GM12878 (cell line): ENCODE data around the gene TAPBP. TPM values are rescaled to one million over a fixed set of nuclear protein-coding genes. Genes with fewer than 3 reads are reported as not detected.
A peak's percentile ranks its signal among the peaks of the same experiment; 100 is the strongest.

ENCODE experiments used
- ATAC-seq: fragments of 200-7000 bp; cut with Tn5 transposase; 3 replicates; pipeline ENCODE4 v1.9.1; 2020; ENCODE audit warnings: mild to moderate bottlenecking, moderate library complexity
- BruUV-seq: library from RNA; stranded (reverse); fragments of 400-500 nt; replicated peaks from 2 replicates; lab custom pipeline; 2021; lab: Mats Ljungman, UMichigan
- CTCF ChIA-PET: fragments of 300-600 bp; sonication (Branson Sonifier 250); formaldehyde crosslinking; extraction: SDS; loops from one replicate; lab custom pipeline; 2021; ENCODE audit warnings: inconsistent platforms; lab: Yijun Ruan, JAX
- POLR2A ChIA-PET: fragments of 350-600 bp; formaldehyde crosslinking; extraction: SDS; loops from one replicate; lab custom pipeline; 2021; ENCODE audit warnings: inconsistent platforms; lab: Charles Lee
- RAD21 ChIA-PET: fragments of 300-600 bp; sonication (Branson Sonifier 250); formaldehyde crosslinking; loops from one replicate; lab custom pipeline; 2023; ENCODE audit warnings: antibody characterized with exemption; ENCODE audit not compliant: unreplicated experiment; lab: Charles Lee
- SMC1A ChIA-PET: fragments of 300-600 bp; sonication (Branson Sonifier 250); formaldehyde crosslinking; loops from one replicate; lab custom pipeline; 2023; ENCODE audit not compliant: unreplicated experiment, uncharacterized antibody; lab: Charles Lee
- DNase-seq: peaks from one replicate; pipeline ENCODE4 v3.0.0-alpha.2; 2011; ENCODE audit warnings: low read depth, low spot score
- FAIRE-seq: peaks from 3 replicates; lab custom pipeline; 2011; peaks lifted over from hg19 to GRCh38; lab: Jason Lieb, UNC
- H2AFZ ChIP-seq: 2 replicates; pipeline ENCODE4 v1.6.0; 2011; ENCODE audit warnings: low read depth, low read length, control low read depth; ENCODE audit not compliant: control insufficient read depth
- H3K27ac ChIP-seq: 2 replicates; pipeline ENCODE4 v1.5.1; 2011; ENCODE audit warnings: control low read depth; ENCODE audit not compliant: control insufficient read depth, insufficient read depth
- H3K27me3 ChIP-seq, 2 experiments: replicated peaks in 1 of 2; 2 replicates each; pipeline versions ENCODE4 v1.6.0 to v1.6.1; 2011; ENCODE audit warnings: low read length in 1 of 2; ENCODE audit not compliant: control insufficient read depth in 2 of 2, insufficient read depth in 2 of 2
- H3K36me3 ChIP-seq, 2 experiments: 2 replicates each; pipeline ENCODE4 v1.5.1; 2011; ENCODE audit warnings: low read length in 1 of 2; ENCODE audit not compliant: control insufficient read depth in 2 of 2, insufficient read depth in 2 of 2
- H3K4me1 ChIP-seq: 2 replicates; pipeline ENCODE4 v1.6.1; 2011; ENCODE audit warnings: mild to moderate bottlenecking, low read length, moderate library complexity, mixed read lengths; ENCODE audit not compliant: control insufficient read depth, insufficient read depth
- H3K4me2 ChIP-seq: 2 replicates; pipeline ENCODE4 v1.6.0; 2011; ENCODE audit warnings: control low read depth; ENCODE audit not compliant: control insufficient read depth, insufficient read depth
- H3K4me3 ChIP-seq: fragments of 200-600 bp; sonication (generic); 2 replicates; pipeline ENCODE4 v1.5.1; 2016
- H3K79me2 ChIP-seq: 2 replicates; pipeline ENCODE4 v1.6.0; 2011; ENCODE audit warnings: low read length; ENCODE audit not compliant: control insufficient read depth, insufficient read depth
- H3K9ac ChIP-seq: 2 replicates; pipeline ENCODE4 v1.8.0; 2011; ENCODE audit warnings: low read length, control low read depth, mixed read lengths; ENCODE audit not compliant: control insufficient read depth, insufficient read depth
- H3K9me3 ChIP-seq: replicated peaks from 3 replicates; pipeline ENCODE4 v1.5.1; 2011; ENCODE audit warnings: mild to moderate bottlenecking, low read length; ENCODE audit not compliant: control insufficient read depth, insufficient read depth
- H4K20me1 ChIP-seq: 2 replicates; pipeline ENCODE4 v1.6.0; 2011; ENCODE audit not compliant: control insufficient read depth, insufficient read depth
- BACH1 ChIP-seq: fragments of 450-650 bp; IDR thresholded peaks from 2 replicates; pipeline ENCODE4 v1.6.1; 2017; ENCODE audit warnings: mild to moderate bottlenecking, borderline replicate concordance
- BHLHE40 ChIP-seq, 2 experiments: fragments of 450-650 bp in 1 of 2; IDR thresholded peaks; 2 replicates each; pipeline ENCODE4 v1.6.1; 2011 to 2017; ENCODE audit warnings: low read depth in 2 of 2, borderline replicate concordance in 1 of 2, improper control_type of control experiment in 1 of 2, low read length in 1 of 2, mild to moderate bottlenecking in 1 of 2
- CREM ChIP-seq: IDR thresholded peaks from 2 replicates; pipeline ENCODE4 v1.6.1; 2014; ENCODE audit warnings: antibody characterized with exemption, low read depth
- RAD51 ChIP-seq: fragments of 450-650 bp; IDR thresholded peaks from 2 replicates; pipeline ENCODE4 v1.6.1; 2016; ENCODE audit warnings: moderate library complexity, mild to moderate bottlenecking, inconsistent platforms
- RUNX3 ChIP-seq: IDR thresholded peaks from 2 replicates; pipeline ENCODE4 v1.6.1; 2012; ENCODE audit warnings: low read length, inconsistent platforms
- SIN3A ChIP-seq: IDR thresholded peaks from 2 replicates; pipeline ENCODE4 v1.6.1; 2012; ENCODE audit warnings: low read depth, low read length, improper control_type of control experiment
- SP1 ChIP-seq: IDR thresholded peaks from one replicate; pipeline ENCODE4 v1.6.1; 2011; ENCODE audit warnings: low read depth, low read length
- TCF7 ChIP-seq: IDR thresholded peaks from 2 replicates; pipeline ENCODE4 v1.6.1; 2014; ENCODE audit warnings: antibody characterized with exemption, borderline replicate concordance
- ZNF384 ChIP-seq: IDR thresholded peaks from 2 replicates; pipeline ENCODE4 v1.6.1; 2012; ENCODE audit warnings: low read depth, mild to moderate bottlenecking, low read length, improper control_type of control experiment, borderline replicate concordance
- WGBS: methylation state at CpG from one replicate; pipeline ENCODE4 v1.1.6; 2016; ENCODE audit warnings: low lambda C conversion rate; ENCODE audit not compliant: insufficient replicate concordance, insufficient coverage; ENCODE audit errors: missing lambda C conversion rate; 5-methylcytosine and 5-hydroxymethylcytosine counted together
- in situ Hi-C: fragments of 300-500 bp; cut with MboI; formaldehyde crosslinking; loops from 9 replicates; pipeline ENCODE4 v1.14.3; 2018; ENCODE audit warnings: mixed read lengths
- intact Hi-C: fragments of 100-400 bp; cut with micrococcal nuclease; formaldehyde crosslinking; loops from one replicate; pipeline ENCODE4 v1.14.2; 2022; ENCODE audit not compliant: unreplicated experiment
- polyA plus RNA-seq, 11 experiments: library from polyadenylated mRNA; depleted of rRNA in 4 of 11; unstranded in 6 of 11; stranded (reverse) in 5 of 11; fragments of >200 nt; fragmentation: Nextera tagmentation in 4 of 11; fragmentation: Illumina TruSeq in 1 of 11; extraction: Ambion mirVana in 4 of 11; extraction: Trizol in 1 of 11; gene quantifications; 1 replicate in 1 of 11; 2 replicates in 10 of 11; pipeline versions ENCODE4 v1.2.1 to v1.2.3, GENCODE V29; 2011 to 2016; ENCODE audit warnings: inconsistent platforms in 2 of 11, missing spikeins in 2 of 11, low read depth in 1 of 11
- total RNA-seq, 4 experiments: library from RNA; depleted of rRNA in 3 of 4; stranded (reverse); fragments of >200 nt in 3 of 4; fragmentation: Illumina TruSeq in 1 of 4; extraction: Trizol in 1 of 4; gene quantifications; 2 replicates each; pipeline versions ENCODE4 v1.2.1 to v1.2.3, GENCODE V29; 2013 to 2021
- TF ChIP-seq, protein P1 (sequence below): IDR thresholded peaks from 2 replicates; pipeline ENCODE4 v1.6.1; 2011; ENCODE audit warnings: low read depth, low read length, improper control_type of control experiment, borderline replicate concordance
- TF ChIP-seq, protein P2 (sequence below): fragments of 450-650 bp; IDR thresholded peaks from 2 replicates; pipeline ENCODE4 v1.6.1; 2017; ENCODE audit warnings: low read depth, mild to moderate bottlenecking, moderate library complexity
- TF ChIP-seq, protein P3 (sequence below): fragments of 450-650 bp; IDR thresholded peaks from 2 replicates; pipeline ENCODE4 v1.6.1; 2016; ENCODE audit warnings: mild to moderate bottlenecking
- TF ChIP-seq, protein P4 (sequence below): fragments of 450-650 bp; conservative IDR thresholded peaks from 2 replicates; pipeline ENCODE4 v1.6.1; 2017; ENCODE audit warnings: mild to moderate bottlenecking, moderate library complexity
- TF ChIP-seq, protein P5 (sequence below): IDR thresholded peaks from 2 replicates; pipeline ENCODE4 v1.6.1; 2011; ENCODE audit warnings: mild to moderate bottlenecking, low read depth, low read length, moderate library complexity; ENCODE audit not compliant: insufficient replicate concordance

The TAPBP gene
- total and polyA plus RNA-seq, 10 of the 15 experiments (the other 5 are each of a cell fraction or from before 2014, with no cell fraction given), result 14.6 to 210 (median 78.1) TPM

DNA sequence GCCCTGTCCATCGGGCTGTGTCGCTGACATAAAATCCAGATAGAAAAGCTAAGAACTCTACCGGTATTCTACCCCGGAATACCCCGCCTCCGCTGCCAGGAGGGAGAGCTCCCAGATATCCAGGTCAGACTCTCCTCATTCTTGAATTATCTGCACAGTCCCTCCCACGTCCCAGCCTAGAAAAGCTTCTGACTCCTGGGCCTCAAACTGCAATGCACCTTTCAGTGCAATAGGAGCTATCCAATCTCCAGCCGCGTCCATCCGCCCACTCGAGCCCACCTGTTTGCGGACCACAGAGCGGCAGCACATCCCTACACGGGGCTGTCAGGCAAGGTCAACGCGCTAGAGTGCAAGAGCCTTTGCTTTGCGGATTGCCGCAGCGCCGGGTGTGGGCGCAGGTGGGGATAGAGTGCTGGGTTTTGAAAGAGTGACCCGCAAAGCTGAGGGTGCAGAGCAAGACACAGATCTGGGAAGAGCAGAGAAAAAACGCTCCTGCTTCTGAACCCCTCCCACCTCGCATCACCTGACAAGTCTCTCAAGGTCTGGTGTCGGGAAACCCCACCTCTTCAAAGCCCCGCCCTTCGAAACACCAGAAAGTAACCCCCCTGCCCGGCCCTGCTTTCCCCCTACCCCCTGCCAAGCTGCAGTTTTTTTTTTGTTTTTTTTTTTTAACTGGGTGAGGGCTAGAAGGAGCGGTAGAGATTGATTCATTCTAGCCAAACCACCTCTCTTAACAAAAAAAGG lies 1.3 kb downstream of the TAPBP start:
- Histone ChIP-seq H3K36me3 (peaks cover 0 to 4% of the 10 kb centered on the region in 2 experiments; a peak in 2 of 4 replicates), H3K79me2 (peaks cover 61% of the 10 kb centered on the region), H4K20me1 (no peaks in the 10 kb centered on the region), H2AFZ (no peak overlapping the region), H3K9me3 (no peaks in the 10 kb centered on the region), H3K4me1 (peaks cover 20% of the 10 kb centered on the region), H3K4me2 (peak overlapping the region; percentile 77), H3K4me3 (peak overlapping the region; percentile 99), H3K27ac (peak overlapping the region; percentile 96), H3K9ac (peak overlapping the region; percentile 97), H3K27me3 (no peaks in the 10 kb centered on the region)
- ChIA-PET POLR2A (interaction anchor here (0.5 to 4.5 kb wide), 15 partner anchors 9 to 267 kb away, joined by 3 to 41 read pairs (median 4); partner anchors contain the start of genes B3GALT4, CUTA, PFDN6 and RGL2), CTCF (interaction anchor here (1.0 to 4.7 kb wide), 8 partner anchors 12 to 119 kb away, joined by 3 to 30 read pairs (median 4); partner anchors contain the start of genes B3GALT4, KIFC1 and RGL2), SMC1A (interaction anchor here (0.7 to 2.1 kb wide), 6 partner anchors 11 to 128 kb away, joined by 3 to 7 read pairs (median 4); partner anchors contain the start of genes PFDN6 and WDR46), RAD21 (interaction anchor here (0.8 to 2.1 kb wide), 9 partner anchors 8 to 35 kb away, joined by 3 to 7 read pairs (median 3); partner anchors contain the start of genes B3GALT4, PFDN6 and WDR46)
- WGBS, result 1% methylated on average over 29 of the region's 29 CpGs
- peak; percentile 80 for FAIRE-seq
- no TSS peak for BruUV-seq
- intact Hi-C loops, result no loop called here
- in situ Hi-C loops, result no loop called here
- peak; percentile 60 for ATAC-seq
- no peak for DNase-seq
- TF ChIP-seq, protein P1, sequence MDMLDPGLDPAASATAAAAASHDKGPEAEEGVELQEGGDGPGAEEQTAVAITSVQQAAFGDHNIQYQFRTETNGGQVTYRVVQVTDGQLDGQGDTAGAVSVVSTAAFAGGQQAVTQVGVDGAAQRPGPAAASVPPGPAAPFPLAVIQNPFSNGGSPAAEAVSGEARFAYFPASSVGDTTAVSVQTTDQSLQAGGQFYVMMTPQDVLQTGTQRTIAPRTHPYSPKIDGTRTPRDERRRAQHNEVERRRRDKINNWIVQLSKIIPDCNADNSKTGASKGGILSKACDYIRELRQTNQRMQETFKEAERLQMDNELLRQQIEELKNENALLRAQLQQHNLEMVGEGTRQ, result peak; percentile 54
- TF ChIP-seq CREM (0 out of 2 replicates have a peak, but pooled peaks have one; percentile 16), BACH1 (0 out of 2 replicates have a peak, but pooled peaks have one; percentile 33), RUNX3 (peak; percentile 31; the same call in 1 of the 2 replicates), RAD51 (peak; percentile 85), ZNF384 (peak; percentile 82), TCF7 (no peak), BHLHE40 (IDR thresholded peaks at IDR 0.05; ENCODE audit: borderline replicate concordance in 1 of 2, low read depth in 2 of 2, low read length in 1 of 2) (peak; percentile 9 to 41; a peak in 1 of 4 replicates), SP1 (no peak), SIN3A (peak; percentile 56; the same call in 1 of the 2 replicates)
- TF ChIP-seq, protein P2, sequence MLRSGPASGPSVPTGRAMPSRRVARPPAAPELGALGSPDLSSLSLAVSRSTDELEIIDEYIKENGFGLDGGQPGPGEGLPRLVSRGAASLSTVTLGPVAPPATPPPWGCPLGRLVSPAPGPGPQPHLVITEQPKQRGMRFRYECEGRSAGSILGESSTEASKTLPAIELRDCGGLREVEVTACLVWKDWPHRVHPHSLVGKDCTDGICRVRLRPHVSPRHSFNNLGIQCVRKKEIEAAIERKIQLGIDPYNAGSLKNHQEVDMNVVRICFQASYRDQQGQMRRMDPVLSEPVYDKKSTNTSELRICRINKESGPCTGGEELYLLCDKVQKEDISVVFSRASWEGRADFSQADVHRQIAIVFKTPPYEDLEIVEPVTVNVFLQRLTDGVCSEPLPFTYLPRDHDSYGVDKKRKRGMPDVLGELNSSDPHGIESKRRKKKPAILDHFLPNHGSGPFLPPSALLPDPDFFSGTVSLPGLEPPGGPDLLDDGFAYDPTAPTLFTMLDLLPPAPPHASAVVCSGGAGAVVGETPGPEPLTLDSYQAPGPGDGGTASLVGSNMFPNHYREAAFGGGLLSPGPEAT, result peak; percentile 33; the same call in 1 of the 2 replicates
- TF ChIP-seq, protein P3, sequence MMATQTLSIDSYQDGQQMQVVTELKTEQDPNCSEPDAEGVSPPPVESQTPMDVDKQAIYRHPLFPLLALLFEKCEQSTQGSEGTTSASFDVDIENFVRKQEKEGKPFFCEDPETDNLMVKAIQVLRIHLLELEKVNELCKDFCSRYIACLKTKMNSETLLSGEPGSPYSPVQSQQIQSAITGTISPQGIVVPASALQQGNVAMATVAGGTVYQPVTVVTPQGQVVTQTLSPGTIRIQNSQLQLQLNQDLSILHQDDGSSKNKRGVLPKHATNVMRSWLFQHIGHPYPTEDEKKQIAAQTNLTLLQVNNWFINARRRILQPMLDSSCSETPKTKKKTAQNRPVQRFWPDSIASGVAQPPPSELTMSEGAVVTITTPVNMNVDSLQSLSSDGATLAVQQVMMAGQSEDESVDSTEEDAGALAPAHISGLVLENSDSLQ, result peak; percentile 78
- TF ChIP-seq, protein P4, sequence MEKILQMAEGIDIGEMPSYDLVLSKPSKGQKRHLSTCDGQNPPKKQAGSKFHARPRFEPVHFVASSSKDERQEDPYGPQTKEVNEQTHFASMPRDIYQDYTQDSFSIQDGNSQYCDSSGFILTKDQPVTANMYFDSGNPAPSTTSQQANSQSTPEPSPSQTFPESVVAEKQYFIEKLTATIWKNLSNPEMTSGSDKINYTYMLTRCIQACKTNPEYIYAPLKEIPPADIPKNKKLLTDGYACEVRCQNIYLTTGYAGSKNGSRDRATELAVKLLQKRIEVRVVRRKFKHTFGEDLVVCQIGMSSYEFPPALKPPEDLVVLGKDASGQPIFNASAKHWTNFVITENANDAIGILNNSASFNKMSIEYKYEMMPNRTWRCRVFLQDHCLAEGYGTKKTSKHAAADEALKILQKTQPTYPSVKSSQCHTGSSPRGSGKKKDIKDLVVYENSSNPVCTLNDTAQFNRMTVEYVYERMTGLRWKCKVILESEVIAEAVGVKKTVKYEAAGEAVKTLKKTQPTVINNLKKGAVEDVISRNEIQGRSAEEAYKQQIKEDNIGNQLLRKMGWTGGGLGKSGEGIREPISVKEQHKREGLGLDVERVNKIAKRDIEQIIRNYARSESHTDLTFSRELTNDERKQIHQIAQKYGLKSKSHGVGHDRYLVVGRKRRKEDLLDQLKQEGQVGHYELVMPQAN, result peak; percentile 79
- TF ChIP-seq, protein P5, sequence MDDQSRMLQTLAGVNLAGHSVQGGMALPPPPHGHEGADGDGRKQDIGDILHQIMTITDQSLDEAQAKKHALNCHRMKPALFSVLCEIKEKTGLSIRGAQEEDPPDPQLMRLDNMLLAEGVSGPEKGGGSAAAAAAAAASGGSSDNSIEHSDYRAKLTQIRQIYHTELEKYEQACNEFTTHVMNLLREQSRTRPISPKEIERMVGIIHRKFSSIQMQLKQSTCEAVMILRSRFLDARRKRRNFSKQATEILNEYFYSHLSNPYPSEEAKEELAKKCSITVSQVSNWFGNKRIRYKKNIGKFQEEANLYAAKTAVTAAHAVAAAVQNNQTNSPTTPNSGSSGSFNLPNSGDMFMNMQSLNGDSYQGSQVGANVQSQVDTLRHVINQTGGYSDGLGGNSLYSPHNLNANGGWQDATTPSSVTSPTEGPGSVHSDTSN, result peak; percentile 26
